Breast epithelium (tissue), 4 donors: ENCODE data around the gene THRAP3. TPM values are rescaled to one million over a fixed set of nuclear protein-coding genes. Genes with fewer than 3 reads are reported as not detected.
"Not testable (repeated sequence)": the region's sequence is repeated elsewhere in the genome, so short reads cannot be mapped to it uniquely, and the experiment has no call there.

ENCODE experiments used
- DNase-seq, 2 donors: peaks; one replicate each; pipeline ENCODE4 v3.0.0-alpha.2; 2019; ENCODE audit warnings: low spot score in 2 of 2
- H3K27ac ChIP-seq, 2 donors: fragments of 200-600 bp; sonication (generic) in 1 of 2; one replicate each; pipeline ENCODE4 v1.5.1; 2016 to 2019; ENCODE audit warnings: mild to moderate bottlenecking in 1 of 2
- H3K27me3 ChIP-seq, 2 donors: fragments of 200-600 bp; sonication (generic) in 1 of 2; one replicate each; pipeline versions ENCODE4 v1.5.1 to v1.6.0; 2017 to 2019; ENCODE audit warnings: control low read depth in 1 of 2, mild to moderate bottlenecking in 1 of 2
- H3K36me3 ChIP-seq: fragments of 200-600 bp; one replicate; pipeline ENCODE4 v1.5.1; 2019
- H3K4me1 ChIP-seq, 2 donors: fragments of 200-600 bp; sonication (generic); one replicate each; pipeline ENCODE4 v1.5.1; 2016 to 2019; ENCODE audit warnings: control low read depth in 1 of 2
- H3K4me3 ChIP-seq, 3 donors: fragments of 200-600 bp; sonication (generic); 1 replicate in 2 of 3; 2 replicates in 1 of 3; pipeline ENCODE4 v1.5.1; 2016 to 2019; ENCODE audit warnings: mild to moderate bottlenecking in 3 of 3, moderate library complexity in 2 of 3
- H3K9me3 ChIP-seq, 2 donors: fragments of 200-600 bp; sonication (generic) in 1 of 2; one replicate each; pipeline ENCODE4 v1.5.1; 2016 to 2019; ENCODE audit warnings: control low read depth in 1 of 2
- CTCF ChIP-seq, 3 donors: fragments of 450-650 bp; IDR thresholded peaks; one replicate each; pipeline ENCODE4 v1.5.1; 2016 to 2017; ENCODE audit warnings: antibody characterized with exemption in 3 of 3, mild to moderate bottlenecking in 3 of 3, moderate library complexity in 3 of 3
- POLR2A ChIP-seq: fragments of 450-650 bp; IDR thresholded peaks from one replicate; pipeline ENCODE4 v1.6.1; 2016; ENCODE audit warnings: antibody characterized with exemption, mild to moderate bottlenecking, moderate library complexity
- POLR2AphosphoS5 ChIP-seq, 3 donors: sonication (generic); formaldehyde crosslinking; IDR thresholded peaks; one replicate each; pipeline ENCODE4 v1.6.1; 2017; ENCODE audit warnings: antibody characterized with exemption in 3 of 3
- intact Hi-C: fragments of 100-400 bp; cut with DNase I; formaldehyde crosslinking; loops from one replicate; pipeline ENCODE4 v1.15.1; 2023; ENCODE audit warnings: low total_unique reads
- total RNA-seq, 3 donors: library from RNA; depleted of rRNA; stranded (reverse); fragments of >200 nt; gene quantifications; one replicate each; pipeline ENCODE4 v1.1.0, GENCODE V29; 2016

The THRAP3 gene
- total RNA-seq, 3 donors from 2014 or later, result 81.6 to 128 (median 122) TPM

GRCh38 chr1:36222481-36223380 is 1.5 kb upstream of the THRAP3 start:
- no peak for DNase-seq
- Histone ChIP-seq H3K27ac (peak overlapping the region; percentile 91 to 98), H3K4me1 (peaks cover 8% of the 10 kb centered on the region in 2 donors), H3K36me3 (no peaks in the 10 kb centered on the region), H3K27me3 (no peaks in the 10 kb centered on the region), H3K4me3 (peak overlapping the region; percentile 73 to 86 (median 80)), H3K9me3 (no peaks in the 10 kb centered on the region)
- intact Hi-C loops, result no loop called here
- TF ChIP-seq CTCF (IDR thresholded peaks at IDR 0.05), result no peak

- Histone ChIP-seq H3K9me3 (no peaks in the 10 kb centered on the region), H3K27ac (peak overlapping the region; percentile 91 to 98), H3K4me3 (peak overlapping the region; percentile 73 to 86 (median 80)), H3K4me1 (peaks cover 8% of the 10 kb centered on the region in 2 donors), H3K36me3 (no peaks in the 10 kb centered on the region), H3K27me3 (no peaks in the 10 kb centered on the region)
- intact Hi-C loops, result no loop called here
- no peak for DNase-seq
- TF ChIP-seq CTCF (IDR thresholded peaks at IDR 0.05) (no peak), POLR2A (no peak), POLR2AphosphoS5 (IDR thresholded peaks at IDR 0.05) (no peak)
These were observed 755 bp upstream of the THRAP3 start for GRCh38 chr1:36223381-36223995.

GRCh38 chr1:36224537-36225282 is 467 bp downstream of the THRAP3 start:
- no peak for TF ChIP-seq POLR2AphosphoS5 (IDR thresholded peaks at IDR 0.05)
- TF ChIP-seq CTCF (IDR thresholded peaks at IDR 0.05), result peak; percentile 44 to 69 (median 66)
- peak in 1 of 2 donors; percentile 73 for DNase-seq
- Histone ChIP-seq H3K4me3 (peak overlapping the region; percentile 73 to 86 (median 80)), H3K27ac (peak overlapping the region; percentile 91 to 98), H3K36me3 (no peaks in the 10 kb centered on the region), H3K4me1 (peaks cover 8% of the 10 kb centered on the region in 2 donors), H3K27me3 (no peaks in the 10 kb centered on the region), H3K9me3 (no peaks in the 10 kb centered on the region)
- intact Hi-C loops, result no loop called here

- H3K9me3 ChIP-seq, result no peaks in the 10 kb centered on the region
- peak overlapping the region; percentile 91 to 98 for H3K27ac ChIP-seq
- H3K4me1 ChIP-seq, result peaks cover 8% of the 10 kb centered on the region in 2 donors
- H3K36me3 ChIP-seq, result no peaks in the 10 kb centered on the region
- no peaks in the 10 kb centered on the region for H3K27me3 ChIP-seq
- intact Hi-C loops, result no loop called here
- TF ChIP-seq CTCF (IDR thresholded peaks at IDR 0.05) (no peak), POLR2A (no peak), POLR2AphosphoS5 (IDR thresholded peaks at IDR 0.05) (no peak)
- H3K4me3 ChIP-seq, result peak overlapping the region; percentile 73 to 86 (median 80)
- no peak for DNase-seq
These were observed 1.1 kb downstream of the THRAP3 start for GRCh38 chr1:36225283-36225899.

GRCh38 chr1:36230279-36230678 is 6.0 kb downstream of the THRAP3 start:
- H3K36me3 ChIP-seq, DNase-seq, intact Hi-C loops, H3K9me3 ChIP-seq, H3K4me3 ChIP-seq, H3K27me3 ChIP-seq: not testable (repeated sequence)
- peaks cover 8 to 18% of the 10 kb centered on the region in 2 donors for H3K4me1 ChIP-seq
- peak overlapping the region; percentile 2 to 69 for H3K27ac ChIP-seq
